GM18907 (cell line): ENCODE results near the gene TTC8.
"Not testable (repeated sequence)": the region's sequence is repeated elsewhere in the genome, so short reads cannot be mapped to it uniquely, and the experiment has no call there.

Experiments
- ATAC-seq: cut with Tn5 transposase; IDR thresholded peaks from one replicate; pipeline ENCODE4 v1.9.1; 2021; ENCODE audit warnings: mild to moderate bottlenecking, moderate library complexity; ENCODE audit not compliant: unreplicated experiment

TTC8 gene

DNA sequence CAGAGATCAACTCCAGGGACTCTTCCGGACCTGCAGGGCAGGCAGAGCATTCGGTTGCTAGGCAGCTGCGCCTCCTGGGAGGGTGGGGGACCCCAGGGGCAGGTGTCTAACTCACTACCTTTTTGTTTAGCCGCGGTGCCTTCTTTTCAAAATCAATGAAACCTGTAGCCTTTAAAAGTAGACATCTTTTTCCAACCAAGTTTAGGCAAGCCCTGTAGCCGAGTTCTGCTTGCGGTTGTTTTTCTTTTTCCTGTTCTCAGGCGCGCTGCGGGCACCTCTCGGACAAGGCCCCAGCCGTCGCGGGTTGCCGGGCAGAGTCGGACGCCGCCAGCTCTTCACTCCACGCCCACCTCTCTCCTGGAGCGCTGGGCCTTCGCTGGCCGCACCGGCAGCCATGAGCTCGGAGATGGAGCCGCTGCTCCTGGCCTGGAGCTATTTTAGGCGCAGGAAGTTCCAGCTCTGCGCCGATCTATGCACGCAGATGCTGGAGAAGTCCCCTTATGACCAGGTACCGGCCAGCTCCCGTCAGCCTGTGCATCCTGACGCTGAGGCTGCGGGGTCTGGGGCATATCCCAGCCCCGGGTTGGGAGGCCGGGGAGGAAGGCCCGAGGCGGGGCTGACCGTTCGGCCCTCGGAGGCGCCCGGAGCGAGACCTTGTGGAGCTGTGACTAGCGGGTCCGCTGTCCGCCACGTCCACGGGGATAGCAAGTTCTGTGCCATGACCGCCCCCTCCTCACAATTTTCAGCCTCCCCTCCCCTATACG is at the start of gene TTC8:
Gene TTC8 (plus strand): TSS at position 338 of the 764 bp plus-strand sequence. CDS start 57 bp downstream, at position 395.
- ATAC-seq: peak; percentile 100

DNA sequence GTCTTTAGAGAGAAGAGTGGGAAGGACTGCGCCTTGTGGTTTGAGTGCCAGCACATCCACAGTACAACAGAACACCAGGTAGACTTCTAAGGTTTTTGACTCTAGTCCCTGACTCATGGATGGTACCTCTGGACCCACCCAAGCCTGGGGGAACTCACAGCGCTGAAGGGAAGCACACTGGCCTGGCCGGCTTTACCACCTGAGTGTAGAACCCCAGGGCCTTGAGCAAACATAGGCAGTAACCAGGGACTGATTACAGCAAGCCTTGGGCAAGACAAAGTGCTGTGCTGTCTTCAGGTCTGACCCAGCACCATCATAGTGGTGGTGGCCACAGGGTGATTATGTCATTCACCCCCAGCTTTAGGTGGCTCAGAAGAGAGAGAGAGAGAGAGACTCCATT is 48.9 kb upstream of the TTC8 start:
- ATAC-seq: no peak

DNA sequence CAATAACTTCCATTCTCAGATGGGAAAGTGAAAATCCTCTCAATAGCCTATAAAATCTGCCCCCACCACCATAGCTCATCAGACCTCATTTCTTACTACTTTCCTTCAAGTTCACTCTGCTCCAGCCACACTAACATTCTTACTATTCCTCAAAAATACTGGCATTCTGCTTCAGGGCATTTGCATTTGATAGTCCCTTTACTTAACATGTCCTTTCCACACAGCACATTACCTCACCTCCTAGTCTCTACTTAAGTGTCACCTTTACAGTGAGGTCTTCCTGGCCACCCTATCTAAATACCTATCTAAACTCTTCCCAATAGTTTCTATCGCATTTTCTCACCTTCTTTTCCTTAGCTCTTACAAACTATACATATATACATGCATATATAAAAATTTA is 38.5 kb upstream of the TTC8 start:
- ATAC-seq: no peak

DNA sequence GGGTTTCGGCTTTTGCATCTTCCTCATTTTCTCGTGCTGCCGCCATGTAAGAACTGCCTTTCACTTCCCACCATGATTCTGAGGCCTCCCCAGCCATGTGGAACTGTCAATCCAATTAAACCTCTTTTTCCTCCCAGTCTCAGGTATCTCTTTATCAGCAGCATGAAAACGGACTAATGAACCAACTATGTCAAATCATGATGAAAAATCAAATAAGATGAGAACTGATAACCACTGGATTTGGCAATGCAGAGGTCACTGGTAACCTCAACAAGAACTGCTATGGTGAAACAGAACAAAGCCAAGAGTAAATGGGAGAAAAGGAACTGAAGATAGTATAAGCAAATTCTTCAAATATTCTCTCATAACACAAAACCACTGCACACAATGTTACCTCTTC is 37.7 kb upstream of the TTC8 start:
- ATAC-seq: no peak

DNA sequence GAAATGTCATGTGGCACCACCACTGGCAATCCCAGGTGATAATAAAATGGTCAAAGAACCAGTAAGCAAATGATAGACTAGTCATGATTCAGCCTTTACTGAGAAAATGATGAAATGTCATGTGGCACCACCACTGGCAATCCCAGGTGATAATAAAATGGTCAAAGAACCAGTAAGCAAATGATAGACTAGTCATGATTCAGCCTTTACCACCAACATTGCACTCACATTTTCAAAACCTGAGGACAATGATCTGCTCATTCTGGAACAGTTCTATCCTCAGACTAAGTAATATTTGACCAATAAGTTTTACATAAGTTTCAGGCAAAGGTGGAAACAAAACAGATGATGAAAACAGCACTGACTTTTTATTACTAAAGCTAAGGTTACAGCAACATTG is 34.9 kb upstream of the TTC8 start:
- not testable (repeated sequence) for ATAC-seq

DNA sequence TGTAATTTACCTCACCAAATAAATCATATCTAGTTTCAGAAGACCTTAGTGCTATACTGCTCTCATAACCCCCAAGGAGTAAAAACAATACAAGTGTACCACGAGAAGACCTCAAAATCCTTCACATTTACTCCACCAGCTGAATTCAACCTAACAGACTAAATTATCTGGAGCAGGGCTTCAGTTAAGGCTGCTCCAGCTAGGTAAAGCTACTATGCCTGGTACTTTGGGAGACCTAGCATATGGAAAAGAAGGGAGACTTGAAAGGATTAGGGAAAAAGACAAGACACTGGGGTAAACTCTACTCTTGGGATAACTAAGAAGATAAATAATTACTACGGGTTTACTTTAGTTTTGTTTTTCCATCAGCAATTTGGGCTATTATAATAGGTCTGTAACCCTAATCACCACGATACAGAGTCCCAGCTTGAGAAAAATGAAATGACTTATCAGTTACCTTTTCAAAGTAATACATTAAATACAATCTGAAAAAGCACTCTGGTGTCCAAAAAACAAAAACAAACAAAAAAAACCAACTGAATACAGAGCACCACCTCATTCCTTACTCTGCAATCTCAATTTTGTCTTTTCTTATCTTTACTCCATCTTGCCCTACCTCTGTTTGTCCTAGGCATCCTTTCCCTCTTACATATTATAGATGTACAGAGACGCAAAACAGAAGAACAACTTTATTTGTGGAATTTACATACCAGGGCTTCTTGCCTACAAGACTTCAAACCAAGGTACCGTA is 33.8 kb upstream of the TTC8 start:
- ATAC-seq: no peak

DNA sequence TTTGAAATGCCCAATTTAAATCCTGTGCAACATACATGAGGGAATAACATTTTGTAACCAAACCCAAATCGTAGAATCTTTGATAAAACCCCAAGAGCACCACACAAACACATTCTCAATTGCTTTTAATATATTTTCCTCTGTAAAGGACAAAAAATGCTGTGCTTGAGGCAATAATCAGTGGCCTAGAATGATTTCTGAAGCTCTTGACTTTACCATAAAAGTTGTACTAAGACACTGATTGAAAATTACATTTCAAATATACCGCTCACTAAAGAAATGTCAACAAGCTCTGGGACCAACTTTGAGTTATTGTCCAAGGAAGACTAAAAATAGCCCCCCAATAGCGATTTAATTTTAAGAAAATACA is 33.2 kb upstream of the TTC8 start:
- no peak for ATAC-seq

DNA sequence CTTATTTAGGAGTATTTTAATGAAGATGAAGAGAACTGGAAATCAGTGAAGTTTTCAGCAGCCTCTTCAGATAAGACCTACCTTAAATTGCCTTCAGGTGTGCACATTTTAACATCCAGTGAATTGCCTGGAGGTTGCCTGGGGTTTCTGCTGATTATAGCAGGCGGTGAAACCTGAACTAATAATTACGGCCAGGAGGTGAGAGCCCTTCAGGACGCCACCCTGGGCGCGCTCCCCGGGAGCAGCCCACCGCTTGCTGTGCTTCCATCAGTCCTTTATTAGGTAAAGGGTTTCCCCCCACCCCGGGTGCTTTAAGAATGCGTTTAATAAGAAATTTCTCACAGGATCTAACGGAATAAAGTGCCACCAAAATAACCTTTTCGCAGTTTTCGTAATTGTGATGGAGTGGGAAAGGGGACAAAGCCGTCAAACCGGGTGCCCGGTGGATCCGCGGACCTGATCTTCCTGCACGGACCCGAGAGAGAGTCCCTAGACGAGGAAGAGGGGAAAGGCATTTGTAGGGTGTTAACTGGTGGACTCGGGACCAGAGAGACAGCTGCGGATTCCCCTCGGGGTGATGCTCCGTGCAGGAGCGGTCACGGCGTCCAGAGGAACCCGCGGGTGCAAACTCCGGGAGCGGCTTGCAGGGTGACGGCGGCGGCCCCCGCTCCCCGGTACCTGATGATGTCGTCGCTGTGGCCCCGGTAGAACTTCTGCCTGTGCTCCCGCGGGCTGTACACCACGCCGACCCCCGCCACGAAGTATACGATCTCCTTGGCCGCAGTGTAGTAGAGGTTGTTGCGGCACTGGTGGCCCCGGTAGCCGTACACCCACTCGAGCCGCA is 32.6 kb upstream of the TTC8 start:
- ATAC-seq: no peak

DNA sequence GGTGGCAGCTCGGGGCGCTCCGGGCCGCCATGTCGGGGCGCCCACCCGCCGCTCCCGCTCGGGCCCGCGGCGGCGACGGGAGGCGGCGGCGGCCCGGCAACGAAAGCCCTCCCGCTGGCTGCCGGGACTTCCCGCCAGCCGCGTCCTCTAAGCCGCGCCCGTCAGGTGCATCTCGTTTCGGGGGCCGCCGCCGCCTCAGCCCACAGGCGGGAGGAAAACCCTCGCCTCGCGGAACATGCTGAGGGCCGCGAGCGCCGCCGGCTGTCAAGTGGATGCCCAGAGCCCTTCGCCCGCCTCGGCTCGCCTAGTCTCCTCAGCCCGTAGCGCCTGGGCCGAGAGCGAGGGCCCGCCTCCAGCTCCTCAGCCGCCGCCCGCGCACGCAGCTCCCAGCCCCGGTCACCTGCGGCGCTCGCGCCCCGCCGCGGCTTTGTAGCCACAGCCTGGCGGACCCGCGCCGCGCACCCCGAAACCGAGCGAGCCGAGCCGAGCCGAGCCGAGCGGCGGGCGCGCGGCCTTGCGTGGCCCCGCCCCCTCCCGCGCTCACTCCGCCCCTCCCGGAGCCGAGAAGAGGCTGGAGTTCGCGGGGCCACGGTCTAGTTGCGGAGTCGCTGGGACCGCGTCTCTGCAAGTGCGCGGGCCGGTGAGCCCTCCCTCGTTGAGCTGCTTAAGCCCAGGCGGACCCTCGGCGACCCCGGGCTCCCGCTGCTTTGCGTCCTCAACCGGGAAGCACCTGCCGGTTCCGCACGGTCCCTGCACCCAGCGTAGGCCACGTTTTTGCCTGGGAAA is 31.8 kb upstream of the TTC8 start, which contains the start of gene EML5:
Gene EML5 (minus strand): TSS at position 481 of the 786 bp plus-strand sequence. CDS start 450 bp downstream, at position 31.
- peak; percentile 92 for ATAC-seq

DNA sequence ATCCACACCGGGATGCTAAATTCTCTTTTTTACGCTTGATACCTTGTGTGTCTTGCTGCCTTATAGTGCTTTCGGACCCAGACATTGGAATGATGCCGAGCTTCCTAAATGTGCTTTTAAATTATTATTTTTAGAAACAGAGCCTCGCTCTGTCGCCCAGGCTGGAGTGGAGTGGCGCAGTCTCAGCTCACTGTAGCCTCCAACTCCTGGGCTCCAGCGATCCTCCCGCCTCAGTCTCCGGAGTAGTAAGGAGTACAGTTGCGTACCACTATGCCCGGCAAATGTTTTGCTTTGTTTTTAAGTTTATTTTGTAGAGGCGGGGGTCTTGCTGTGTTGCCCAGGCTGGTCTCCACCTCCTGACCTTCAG is 31.2 kb upstream of the TTC8 start:
- ATAC-seq: no peak

DNA sequence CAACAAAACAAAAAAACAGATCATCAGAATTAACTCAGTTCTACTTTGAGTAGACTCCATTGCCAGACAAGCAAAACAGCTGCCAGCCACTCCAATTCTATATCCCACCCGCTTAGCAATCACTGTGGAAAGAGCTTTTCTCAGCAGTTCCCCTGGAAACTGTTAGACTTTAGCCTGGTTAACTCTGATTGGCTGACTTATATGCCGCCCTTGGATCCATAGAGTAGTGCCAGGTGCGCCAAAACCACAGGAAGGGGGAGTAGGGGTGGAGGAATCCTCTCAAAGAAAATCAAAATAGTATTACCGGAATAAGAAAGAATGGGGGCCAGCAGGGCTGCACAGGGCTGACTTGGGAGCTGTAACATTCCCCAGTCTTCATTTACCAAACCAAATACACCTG is 26.3 kb upstream of the TTC8 start:
- ATAC-seq: no peak

DNA sequence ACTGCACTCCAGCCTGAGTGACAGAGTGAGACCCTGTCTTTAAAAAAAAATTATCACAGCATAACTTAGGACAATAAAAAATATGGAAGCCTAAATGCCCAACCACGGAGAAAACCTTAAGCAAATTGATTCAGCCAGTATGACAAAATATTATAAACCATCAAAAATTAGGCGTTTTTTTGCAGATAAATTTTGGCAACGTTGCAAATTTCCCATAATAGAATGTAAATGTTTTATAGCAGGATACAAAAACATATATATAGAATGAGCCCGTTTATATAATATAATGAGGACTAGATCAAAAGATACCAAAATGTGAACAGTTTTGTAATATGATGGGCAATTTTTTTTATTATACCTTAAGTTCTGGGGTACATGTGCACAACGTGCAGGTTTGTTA is 24.9 kb upstream of the TTC8 start:
- no peak for ATAC-seq

DNA sequence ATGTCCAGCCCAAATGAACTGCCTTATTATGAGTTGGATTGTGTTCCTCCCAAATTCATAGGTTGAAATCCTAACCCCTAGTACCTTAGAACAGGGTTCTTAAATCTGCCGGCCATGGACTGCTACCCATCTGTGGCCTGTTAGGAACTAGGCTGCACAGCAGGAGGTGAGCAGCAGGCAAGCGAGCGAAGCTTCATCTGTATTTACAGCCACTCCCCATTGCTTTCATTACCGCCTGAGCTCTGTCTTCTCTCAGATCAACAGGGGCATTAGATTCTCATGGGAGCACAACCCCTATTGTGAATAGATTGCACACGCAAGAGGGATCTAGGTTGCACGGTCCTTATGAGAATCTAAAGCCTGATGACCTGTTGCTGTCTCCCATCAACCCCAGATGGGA is 21.9 kb upstream of the TTC8 start:
- ATAC-seq: no peak

DNA sequence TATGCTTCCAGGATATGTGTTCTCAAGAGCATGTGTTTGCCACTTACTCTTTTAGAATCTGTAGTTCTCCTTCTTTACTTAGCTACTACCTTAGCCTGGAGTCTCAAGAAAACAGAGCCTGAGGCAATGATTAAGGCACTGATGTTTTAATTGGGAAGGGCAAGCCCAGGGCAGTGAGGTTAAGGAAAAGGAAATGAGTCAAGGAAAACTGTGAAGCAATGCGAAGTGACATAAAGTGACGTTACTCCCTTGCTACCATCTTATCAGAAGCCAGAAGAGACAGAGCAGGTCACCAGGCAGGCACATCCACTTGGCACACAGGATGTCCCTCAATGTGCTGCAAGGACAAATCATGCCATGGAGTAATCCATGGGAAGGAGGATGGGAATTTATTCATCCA is 20.4 kb upstream of the TTC8 start:
- ATAC-seq: no peak

DNA sequence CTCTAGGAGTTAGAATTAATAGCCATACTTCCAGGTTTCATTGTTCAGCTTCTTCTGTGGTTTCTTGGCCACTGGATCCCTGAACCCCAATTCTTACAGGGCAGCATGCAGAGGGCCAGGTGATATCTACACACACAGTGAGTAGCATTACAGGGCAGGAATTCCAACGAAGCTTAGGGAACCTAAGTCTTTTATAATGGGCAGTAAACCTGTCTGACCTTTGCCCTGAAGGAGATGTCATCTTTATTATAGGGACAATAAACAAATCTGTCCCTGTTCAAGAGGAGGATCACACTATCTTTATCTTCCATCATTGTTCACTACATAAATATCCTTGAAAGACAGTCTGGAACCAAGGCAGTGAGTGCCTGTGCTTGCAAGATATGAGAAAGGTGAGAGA is 20.0 kb upstream of the TTC8 start:
- ATAC-seq: no peak

DNA sequence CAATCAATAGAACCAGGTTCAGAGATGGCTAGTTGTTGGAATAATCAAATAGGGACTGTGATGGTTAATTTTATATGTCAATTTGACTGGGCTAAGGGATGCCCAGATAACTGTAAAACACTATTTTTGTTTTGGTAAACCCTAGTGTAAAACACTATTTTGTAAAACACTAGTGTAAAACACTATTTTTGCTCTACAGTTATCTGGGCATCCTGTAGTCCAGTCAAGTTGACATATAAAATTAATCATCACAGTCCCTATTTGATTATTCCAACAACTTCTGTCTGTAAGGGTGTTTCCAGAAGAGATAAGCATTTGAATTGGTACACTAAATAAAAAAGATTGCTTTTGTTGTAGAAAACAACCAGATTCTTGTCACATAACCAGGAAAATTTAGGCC is 16.1 kb upstream of the TTC8 start:
- no peak for ATAC-seq

DNA sequence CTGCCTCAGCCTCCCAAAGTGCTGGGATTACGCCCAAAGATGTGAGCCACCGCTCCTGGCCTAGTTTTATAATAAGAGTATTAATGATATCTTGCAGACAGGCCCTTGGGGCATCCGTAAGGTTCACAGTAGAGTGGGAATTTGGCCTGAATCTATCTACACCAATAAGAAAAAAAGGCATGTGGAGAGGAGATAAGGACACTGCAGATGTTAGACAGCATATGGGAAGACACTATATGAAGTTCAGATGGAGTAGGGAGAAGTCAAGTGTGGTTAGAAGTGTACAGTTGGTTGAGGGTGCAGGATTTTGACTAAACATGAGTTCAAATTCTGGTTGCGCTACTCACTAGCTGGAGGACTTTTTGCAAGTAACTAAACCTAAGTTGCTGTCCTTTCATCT is 8.5 kb upstream of the TTC8 start:
- no peak for ATAC-seq

DNA sequence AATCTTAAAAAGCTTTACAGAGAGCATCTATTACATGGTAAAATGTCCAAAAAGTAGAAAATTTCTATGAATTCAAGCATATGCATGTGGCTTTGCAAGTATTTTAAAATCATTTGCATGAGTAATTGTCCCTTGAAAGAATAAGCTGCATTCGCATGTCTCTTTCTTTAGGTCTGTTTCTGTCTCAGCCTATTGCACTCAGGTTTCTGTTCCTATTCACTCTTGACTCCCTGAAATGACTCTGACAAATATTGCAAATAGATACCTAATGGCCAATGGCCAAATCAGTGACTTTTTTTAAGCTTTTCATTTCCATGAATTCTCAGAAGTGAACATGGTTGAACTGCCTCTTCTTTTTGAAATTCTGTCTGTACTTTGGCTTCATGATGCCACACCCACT is 6.4 kb upstream of the TTC8 start:
- no peak for ATAC-seq

DNA sequence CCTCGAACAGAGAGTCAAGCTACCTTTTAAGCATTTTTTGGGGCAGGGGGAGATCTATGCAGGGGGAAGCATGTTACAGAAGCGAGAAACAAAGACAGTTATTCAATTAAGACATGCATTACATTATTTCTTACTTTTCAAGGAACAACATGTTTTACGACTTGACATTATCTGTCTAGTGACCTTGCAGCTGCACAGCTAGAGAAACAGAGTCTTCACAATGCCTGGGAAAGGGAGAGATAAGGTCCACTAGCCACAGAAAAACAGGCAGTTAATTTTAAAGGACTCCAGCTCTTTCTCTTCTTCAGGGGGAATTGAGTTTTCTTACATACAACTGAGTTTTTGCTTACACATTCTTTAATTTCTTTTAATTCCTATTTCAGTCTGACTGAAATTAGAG is 4.8 kb upstream of the TTC8 start:
- not testable (repeated sequence) for ATAC-seq

DNA sequence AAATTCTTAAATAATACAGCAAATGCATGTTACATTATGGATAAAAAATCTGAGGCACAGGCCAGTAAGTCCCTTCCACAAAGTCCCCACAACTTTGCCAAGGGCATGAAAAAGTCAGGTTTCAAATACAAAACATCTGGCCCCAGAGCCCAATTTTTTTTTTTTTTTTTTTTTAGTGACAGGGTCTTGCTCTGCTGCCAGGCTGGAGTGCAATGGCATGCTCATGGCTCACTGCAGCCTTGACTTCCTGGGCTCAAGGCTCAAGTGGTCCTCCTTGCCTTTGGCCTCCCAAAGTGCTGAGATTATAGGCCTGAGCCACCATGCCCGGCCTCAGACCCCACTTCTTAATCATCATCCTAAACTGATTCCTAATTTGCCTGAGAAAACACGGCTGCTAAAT is 3.1 kb upstream of the TTC8 start:
- no peak for ATAC-seq

DNA sequence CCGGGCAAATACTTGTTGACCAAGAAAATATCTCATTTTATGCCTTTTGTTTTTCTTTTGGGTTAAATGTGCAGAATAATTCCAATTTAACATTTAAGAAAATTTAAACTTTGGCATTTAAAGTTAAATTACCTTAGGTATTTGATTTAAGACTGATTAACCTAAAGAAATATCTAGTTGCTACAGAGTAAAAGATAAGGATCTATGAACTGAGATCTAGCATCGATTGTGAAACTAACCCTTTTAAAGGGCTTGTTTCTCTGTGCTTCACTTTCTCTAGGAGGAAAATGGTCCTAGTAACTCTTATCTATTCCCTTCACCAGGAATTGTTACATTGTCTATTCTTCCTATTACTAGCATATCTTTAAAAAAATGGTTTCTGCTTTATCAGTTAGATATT is 2.6 kb upstream of the TTC8 start:
- no peak for ATAC-seq
